ENCODE data around the gene LRRC75A.
"Not testable (repeated sequence)": the region's sequence is repeated elsewhere in the genome, so short reads cannot be mapped to it uniquely, and the experiment has no call there.

LRRC75A gene

DNA sequence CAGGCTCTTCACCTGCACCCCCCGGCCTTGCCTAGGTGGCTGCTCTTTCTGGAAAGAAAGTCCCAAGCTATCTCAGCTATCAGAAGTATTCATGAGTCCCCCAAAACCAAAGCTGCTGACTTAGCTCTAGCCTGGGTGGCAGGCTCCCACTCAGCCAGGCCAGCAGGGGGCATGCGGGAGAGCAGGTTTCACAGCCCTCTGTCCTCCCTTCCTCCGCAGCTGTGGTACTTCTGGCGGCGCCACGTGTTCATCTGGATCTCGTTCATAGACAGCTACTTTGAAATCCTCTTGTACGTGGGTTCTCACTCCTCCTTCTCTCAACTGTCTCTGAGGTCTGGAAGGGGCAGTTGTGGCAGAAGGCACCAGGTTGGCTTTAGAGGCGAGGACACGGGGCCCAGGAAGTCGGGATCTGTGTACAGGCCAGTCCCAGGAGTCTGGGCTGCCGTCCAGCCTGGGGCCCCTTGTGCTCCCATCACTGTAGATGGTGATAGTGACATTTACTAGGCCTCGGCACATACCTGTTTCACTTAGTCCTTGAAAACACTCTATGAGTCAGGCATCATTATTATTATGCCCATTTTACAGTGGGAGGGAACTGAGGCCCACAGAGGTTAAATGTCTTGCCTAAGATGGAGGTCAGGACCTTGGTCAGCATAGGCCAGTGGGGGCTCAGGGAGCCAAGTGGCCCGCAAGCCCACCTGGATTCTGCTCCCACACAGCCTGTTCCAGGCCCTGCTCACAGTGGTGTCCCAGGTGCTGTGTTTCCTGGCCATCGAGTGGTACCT, 63.7 kb downstream of the LRRC75A start:
- DNase-seq: no peak

DNA sequence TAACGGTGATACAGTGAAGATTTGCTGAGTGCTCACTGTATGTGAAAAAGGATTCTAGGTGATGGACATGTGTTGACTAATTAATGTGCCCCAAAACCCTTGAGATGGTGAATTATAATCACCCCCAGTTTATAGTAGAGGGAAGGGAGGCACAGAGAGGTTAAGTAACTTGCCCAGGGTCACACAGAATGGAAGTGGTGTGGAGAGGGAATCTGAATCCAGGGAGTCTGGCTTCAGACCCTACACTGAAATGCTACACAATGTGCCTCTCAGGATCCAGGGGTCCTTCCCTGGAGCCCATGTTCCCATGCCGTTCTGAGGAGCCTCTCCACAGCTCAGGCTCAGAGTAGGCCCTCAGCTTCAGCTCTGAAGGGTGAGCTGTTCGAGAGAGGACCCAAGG, 65.0 kb downstream of the LRRC75A start:
- DNase-seq: no peak

DNA sequence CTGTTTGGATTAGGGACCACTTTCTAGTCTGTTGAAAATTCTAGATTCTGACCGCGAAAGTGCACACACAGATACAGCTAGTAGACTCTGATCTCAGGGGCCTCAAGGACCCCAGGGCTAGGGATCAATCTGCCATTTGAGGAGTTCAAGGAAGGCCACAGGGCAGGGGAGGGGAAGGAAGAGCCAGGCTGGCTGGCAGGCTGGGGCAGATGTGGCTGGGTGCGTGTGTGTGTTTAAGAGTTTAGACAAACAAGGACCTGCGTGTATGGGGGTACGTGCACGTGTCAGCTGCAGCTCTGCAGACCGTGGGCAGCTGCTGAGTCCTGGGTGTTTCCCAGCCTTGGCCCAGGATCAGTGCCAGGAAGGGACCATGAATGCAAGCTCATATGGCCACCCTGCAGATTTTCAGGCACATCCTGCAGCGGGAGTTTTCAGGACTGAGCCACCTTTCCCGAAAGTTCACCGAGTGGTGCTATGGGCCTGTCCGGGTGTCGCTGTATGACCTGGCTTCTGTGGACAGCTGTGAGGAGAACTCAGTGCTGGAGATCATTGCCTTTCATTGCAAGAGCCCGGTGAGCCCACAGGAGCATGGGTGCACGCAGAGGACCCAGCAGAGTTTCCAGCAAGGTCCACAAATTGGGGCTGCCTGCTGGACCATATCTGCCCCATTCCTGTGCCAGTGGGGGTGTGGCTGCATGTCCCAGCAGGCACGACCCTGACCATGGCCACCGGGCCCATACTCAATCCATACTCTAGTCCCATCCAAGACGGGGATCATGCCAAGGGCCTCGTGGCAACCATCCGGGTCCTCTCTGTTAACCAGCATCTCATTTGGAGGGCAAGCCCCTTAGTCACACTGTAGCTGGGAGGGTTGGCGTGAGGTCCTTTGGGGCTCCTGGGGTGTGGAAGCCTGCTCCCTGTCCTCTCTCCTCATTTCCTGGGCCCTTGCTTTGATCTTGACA, 66.0 kb downstream of the LRRC75A start:
- DNase-seq: no peak

DNA sequence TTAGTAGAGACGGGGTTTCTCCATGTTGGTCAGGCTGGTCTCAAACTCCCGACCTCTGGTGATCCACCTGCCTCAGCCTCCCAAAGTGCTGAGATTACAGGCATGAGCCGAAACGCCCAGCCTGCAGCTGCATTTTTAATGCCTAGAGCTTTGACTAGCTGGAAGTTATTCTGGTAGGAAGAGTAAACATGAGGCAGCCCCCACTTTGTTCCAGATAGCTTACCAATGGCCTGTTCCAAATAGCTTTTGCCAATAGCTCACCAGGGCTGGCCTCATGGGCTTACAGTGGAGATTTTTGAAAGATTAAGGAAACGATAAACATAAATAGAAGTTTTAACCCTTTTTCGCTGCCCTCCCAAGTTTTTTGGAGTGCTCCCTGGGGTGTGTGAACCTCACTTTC, 66.8 kb downstream of the LRRC75A start:
- DNase-seq: no peak

DNA sequence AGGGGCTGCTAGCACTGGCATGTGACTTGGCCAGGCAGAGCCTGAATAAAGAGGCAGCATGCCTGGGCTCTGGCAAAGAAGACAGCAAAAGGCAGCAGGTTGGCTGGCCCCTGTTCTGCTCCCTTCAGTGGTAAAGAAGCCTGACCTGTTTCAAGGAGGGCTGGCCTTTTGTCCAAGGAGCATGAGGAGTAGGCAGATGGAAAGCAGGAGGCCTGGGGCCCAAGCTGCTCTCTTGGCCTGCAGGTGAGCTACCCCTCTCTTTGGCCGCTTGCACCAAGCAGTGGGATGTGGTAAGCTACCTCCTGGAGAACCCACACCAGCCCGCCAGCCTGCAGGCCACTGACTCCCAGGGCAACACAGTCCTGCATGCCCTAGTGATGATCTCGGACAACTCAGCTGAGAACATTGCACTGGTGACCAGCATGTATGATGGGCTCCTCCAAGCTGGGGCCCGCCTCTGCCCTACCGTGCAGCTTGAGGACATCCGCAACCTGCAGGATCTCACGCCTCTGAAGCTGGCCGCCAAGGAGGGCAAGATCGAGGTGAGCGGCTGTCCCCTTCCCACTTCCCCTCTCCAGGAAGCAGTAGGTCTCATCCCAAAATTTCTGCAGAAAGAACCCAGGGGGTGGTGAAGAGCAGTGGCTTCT, 68.6 kb downstream of the LRRC75A start:
- DNase-seq: no peak

DNA sequence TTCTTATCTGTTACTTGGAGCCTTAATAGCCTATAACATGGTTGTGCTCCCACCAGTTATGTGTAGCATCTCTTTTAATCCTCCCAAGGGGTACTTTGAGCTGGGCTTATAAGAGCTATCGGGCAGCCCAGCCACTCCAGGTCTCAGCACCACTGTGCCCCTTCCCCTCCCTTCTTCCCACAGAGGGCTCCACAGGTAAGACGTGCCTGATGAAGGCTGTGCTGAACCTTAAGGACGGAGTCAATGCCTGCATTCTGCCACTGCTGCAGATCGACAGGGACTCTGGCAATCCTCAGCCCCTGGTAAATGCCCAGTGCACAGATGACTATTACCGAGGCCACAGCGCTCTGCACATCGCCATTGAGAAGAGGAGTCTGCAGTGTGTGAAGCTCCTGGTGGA, 69.6 kb downstream of the LRRC75A start:
- no peak for DNase-seq

DNA sequence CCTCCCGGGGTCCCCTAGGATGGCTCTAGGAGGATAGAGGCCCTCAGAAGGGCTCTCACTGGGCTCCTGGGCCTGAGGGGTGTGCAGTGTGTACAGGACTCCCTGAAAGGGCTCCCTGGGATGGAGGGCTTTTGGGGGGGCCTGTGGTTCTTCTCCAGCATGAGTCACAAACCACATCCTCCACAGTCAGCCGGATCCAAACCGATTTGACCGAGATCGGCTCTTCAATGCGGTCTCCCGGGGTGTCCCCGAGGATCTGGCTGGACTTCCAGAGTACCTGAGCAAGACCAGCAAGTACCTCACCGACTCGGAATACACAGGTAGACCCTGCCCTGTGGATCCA, 72.1 kb downstream of the LRRC75A start:
- no peak for DNase-seq

DNA sequence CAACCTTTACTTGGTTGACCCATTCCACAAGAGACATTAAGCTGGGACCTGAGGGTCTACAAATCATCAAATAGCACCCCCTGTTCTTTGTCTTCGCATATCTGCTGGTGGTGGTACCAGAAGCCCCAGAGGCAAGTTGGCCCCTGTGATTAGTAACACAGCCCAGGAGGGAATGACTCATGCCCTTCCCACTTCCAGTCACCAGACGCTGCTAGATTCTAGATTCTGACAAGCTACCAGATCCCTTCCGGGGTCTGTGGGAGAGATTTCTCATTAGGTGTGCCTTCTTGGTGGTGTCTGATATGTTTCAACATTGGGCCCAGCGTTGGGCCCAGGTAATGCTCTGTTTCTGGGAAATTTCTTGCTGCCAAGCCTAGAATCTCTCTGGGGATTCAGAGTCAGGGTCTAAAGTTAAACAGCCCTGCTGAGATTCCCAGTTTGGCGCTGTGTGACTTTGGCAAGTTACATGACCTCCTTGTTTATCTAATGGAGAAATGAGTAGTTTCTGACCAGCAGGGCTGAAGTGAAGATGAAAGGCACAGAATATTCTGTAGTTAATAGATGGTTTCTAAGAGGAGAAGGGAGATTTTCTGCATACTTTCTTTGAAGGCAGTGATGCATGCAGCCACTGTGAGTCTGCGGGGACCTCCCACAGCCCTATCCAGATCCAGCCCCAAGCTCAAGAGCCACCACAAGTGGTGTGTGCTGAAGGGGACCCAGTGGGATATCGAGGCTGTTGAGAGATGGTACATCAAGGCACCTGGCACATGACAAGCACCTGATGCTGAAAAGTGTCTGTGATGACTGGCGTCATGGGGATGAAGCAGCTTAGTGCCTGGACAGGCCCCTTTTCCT, 72.7 kb downstream of the LRRC75A start:
- DNase-seq: peak; percentile 75

DNA sequence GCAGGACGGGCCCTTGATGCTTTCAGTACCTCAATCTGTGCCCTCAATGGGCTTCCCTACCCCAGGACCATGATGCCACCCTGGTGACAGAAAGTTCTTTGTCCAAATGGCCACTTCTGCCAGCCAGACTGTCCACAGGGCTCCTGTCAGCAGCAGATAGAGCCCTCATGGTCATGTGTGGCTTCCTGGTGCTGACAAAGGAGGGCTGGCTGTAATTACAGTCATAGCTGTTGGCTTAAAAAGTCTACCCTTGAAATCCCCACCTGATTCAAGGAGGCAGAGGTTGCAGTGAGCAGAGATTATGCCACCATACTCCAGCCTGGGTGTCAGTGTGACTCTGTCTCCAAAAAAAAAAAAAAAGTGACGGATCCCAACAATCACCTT, 73.3 kb downstream of the LRRC75A start:
- DNase-seq: no peak

DNA sequence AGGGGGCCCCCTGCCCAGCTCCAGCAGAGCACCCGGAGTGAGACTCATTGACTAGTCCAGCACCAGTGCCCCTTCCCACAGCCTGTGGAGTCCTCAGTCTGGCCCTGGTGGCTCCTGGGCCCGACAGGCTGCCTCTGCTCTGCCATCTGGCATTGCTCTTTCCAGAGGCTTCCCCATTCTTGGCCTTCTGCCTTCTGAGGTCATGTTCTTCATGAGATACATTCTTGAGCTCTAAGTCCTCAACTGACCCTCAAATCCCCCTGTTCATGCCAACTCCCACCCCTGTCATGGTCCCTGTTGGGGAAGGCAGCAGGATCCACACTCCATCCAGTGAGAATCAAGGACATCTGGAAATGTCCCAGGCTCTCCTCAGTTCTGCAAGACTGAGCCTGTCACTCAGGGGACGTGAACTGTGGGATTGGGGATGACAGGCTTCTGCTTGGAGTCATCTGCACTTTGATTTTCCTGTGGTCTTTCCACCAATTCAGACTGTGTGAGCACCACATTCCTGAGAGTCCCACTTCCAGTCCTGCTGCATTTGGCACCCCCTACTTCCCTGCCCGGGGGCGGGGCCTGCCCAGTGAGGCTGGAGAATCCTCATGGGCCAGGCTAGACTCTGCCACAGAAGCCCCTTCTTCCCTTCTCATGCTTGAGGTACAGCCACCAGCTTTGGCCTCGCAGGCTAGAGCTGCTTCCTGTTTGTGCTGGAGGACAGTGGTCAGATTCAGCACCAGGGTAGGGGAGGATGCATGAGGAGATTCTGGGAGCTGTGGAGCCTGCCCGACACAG, 73.9 kb downstream of the LRRC75A start:
- no peak for DNase-seq

DNA sequence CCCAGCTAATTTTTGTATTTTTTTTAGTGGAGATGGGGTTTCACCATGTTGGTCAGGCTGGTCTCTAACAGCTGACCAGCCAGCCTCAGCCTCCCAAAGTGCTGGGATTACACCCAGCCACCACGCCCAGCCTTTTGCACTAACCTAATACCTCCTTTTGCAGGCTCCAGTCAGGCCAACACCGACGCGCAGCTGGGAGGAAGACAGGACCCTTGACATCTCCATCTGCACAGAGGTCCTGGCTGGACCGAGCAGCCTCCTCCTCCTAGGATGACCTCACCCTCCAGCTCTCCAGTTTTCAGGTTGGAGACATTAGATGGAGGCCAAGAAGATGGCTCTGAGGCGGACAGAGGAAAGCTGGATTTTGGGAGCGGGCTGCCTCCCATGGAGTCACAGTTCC, 74.6 kb downstream of the LRRC75A start:
- DNase-seq: no peak

DNA sequence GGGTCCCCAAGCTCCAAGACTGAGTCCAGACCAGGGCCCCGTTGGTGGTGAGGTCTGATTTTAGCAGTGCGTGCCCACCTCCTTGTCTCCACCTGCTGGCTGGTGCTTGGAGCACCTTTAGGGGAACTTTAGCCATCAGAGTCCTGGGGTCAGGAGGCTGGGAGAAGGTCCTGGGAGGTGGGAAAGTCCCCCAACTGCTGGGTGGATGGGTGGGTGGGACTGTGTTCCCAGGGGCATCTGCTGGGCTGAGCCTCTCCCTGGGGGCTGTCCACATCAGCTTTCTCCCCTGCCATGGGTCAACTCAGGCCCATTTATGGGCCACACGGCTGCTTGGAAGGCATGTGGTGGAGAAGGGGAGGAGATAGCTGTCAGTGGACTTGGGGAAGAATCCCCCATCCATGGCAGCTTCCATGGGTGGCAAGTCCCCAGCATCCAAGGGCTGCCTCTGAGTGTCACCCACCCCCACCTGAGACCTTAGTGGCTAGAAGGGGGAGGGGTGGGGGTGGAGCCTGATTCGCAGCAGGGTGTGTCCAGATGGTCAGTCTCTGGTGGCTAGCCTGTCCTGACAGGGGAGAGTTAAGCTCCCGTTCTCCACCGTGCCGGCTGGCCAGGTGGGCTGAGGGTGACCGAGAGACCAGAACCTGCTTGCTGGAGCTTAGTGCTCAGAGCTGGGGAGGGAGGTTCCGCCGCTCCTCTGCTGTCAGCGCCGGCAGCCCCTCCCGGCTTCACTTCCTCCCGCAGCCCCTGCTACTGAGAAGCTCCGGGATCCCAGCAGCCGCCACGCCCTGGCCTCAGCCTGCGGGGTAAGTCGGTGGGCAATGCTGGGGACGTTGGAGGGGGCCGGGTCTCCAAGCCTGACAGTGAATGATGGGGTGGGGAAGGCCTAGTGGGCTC, 76.7 kb downstream of the LRRC75A start, which contains the start of gene TRPV2:
Gene TRPV2, plus strand, starts transcription at position 541 of the 894 bp plus-strand sequence. CDS start 2,098 bp downstream, outside the sequence.
- no peak for DNase-seq

DNA sequence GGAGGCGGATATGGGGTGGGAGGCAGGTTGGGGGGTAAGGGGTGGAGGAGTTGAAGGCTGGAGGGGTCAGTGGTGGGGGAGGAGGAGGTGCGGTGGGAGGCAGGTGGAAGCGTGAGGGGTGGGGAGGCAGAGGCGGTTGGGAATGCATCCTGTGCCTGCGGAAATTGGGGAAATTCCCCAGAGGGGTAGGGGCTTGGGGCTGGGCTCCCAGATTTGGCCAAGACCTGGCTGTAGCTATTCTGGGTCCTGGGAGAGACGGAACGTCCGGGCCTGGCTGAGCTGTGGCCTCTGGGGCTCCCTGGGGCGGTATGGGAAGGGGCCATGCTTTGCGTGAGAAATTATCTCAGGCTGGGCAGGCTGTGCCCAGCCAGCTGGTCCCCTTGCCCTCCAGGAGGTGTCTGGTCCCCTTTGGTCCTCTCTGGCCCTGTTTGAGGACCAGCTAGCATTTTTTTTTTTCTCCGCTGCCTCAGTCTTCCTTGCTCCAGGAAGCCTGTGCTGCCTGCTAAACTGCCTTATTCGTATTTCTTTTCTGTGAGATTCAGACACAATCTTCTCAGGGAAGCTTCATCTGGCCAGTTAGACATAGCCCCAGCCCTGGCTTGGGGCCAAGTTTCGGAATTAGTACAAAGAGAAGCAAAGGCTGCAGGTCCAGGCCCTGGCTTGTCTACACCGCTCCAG, 83.9 kb downstream of the LRRC75A start:
- DNase-seq: no peak

DNA sequence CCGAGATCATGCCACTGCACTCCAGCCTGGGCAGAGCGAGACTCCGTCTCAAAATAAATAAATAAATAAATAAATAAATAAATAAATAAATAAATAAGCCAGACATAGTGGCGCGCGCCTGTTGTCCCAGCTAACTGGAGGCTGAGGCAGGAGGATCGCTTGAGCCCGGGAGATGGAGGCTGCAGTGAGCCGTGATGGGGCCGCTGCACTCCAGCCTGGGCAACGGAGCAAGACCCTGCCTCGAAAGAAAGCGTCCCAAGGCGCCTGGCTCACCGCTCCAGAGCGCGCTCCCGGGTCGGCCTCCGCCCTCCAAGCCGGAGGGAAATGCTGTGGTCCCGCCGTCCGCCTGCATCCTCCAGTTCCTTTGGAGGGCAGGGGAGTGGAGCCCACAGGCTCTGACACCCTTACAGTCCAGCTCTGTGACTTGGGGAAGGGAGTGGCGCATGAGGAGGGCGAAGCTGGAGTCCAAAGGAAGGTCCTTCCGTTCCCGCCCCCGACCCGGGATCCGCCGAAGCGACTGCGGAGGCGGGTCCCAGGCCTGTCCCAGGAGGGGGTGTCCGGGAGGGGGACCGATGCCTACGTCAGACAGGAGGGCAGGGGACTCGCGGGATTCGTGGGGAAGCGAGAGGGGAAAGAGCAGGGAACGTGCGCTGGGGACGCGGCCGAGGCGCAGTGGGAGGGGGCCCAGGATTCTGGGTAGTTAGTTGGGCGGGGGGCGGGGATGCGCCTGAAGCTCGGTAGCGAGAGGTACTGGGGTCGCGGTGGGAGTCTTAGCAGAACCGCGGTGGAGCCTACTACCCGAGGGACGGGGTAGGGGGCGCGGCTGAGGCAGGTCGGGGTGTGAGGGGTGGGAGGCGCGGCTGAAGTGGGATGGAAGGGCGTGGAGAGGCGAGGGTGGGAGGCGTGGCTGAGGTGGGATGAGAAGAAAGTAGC, 85.0 kb downstream of the LRRC75A start:
- no peak for DNase-seq

DNA sequence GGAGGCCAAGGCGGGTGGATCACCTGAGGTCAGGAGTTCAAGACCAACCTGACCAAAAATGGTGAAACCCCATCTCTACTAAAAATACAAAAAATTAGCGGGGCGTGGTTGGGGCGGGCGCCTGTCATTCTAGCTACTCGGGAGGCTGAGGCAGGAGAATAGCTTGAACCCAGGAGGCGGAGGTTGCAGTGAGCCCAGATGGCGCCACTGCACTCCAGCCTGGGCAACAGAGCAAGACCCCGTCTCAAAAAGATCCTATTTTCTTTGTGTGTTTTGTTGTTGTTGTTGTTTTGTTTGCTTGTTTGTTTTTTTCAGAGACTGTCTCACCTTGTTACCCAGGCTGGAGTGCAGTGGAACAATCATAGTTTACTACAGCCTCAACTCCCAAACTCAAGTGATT, 88.1 kb downstream of the LRRC75A start:
- not testable (repeated sequence) for DNase-seq

DNA sequence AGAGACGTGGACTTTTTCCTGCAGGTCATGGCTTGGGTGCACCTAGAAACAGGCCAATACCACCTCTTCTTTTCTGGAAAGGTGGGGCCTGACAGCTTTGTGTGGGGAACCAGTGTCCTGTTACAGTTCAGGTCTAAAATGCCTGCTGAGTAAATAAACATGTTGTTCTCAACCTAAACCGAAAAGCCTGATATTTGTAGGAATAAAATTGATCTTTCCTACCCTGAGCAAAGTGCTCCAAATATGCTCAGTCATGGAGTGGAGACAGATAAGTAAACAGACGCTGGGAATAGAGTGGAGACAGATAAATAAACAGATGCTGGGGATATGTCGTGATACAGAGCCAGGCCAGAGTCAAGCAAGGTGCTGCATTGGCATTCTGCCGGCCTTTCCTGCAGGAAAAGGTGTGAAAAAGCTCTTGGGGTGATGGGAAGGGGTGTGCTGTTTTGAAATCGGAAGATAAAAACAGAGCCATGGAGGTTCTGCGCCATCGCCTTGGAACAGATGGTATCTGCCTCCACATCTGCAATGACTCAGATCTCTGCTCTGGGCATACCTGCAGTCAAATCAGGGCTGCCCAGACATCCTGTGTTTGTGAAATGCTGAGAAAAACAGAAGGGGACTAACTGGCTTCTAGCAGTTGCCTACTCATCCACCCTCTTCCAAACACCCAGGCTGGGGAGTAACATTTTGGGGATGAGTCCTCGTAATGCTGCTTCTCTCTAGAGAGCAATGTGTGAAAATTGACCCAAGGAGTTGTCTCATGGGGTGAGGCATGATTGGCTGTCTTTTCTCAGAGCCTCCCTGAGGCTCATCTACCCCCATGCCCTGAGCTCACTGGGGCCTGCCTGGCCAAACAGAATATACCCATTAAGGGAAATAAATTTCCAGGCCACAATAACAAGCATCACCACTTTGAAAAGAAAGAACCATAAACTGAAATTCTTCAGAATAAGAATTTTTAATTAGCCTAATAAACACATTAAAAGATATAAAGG, 93.4 kb downstream of the LRRC75A start:
- DNase-seq: no peak

DNA sequence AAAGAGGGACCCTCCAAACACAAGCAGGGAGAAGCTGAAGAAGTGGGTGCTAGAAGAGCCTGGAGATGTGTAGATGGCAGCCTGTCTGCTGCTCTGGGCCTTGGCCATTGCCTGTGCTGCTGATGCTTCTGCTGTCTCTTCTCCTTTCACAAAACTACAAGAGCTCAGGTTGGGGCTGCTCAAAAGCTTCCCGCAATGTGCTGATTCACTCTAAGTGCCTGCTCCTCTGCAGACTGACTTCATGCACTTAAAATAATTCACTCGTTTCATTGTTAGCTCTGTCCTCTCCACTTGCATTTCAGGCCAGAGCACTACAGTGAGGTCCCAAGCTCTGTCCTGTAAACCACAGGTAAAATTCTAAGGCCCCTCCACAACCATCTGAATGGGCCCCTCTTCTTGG, 95.3 kb downstream of the LRRC75A start:
- not testable (repeated sequence) for DNase-seq

Data from NCI-H187 (cell line).